Measurements from ENCODE around the gene CNTN4. TPM values are rescaled to one million over a fixed set of nuclear protein-coding genes. Genes with fewer than 3 reads are reported as not detected.

CNTN4 gene
- total RNA-seq, 1 donor from 2014 or later: 1.6 TPM

DNA sequence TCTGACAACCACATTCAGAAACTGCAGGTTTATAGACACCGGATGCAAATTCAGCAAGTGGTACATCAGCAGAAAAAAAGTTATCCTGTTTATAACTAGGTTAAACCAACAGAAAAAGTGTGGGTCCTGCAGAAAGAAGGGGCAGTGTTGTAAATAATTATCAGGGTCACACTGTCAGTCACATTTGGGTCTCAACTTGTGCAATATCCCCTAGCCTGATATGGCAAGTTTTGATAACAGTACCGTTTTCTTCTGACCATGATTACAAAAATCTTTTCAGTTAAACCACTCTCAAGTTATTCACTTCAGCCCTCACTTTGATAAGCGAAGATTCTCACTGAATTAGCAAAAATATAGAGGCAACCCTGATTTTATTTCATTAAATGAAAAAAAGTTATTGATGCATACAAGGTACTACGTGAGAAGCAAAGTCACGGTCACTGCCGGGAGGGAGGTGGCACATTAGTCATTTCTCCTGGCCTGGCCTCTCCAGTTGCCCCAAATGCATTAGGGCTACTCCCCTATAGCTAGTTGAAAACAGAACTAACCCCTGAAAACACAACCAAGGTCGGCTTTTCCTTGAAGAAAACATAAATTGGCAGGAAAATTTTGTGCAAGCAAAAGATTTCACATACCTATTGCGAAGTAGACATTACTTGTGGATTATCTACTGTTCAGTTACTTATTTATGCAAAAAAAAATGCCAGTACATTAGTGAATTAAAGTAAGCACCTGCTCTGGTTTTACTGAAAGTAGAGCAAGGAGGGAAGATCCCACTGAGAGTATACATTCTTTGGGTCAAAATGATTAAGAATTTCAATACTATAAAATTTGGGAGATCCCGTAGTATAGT lies 982.9 kb downstream of the CNTN4 start:
- TF ChIP-seq, protein P1, sequence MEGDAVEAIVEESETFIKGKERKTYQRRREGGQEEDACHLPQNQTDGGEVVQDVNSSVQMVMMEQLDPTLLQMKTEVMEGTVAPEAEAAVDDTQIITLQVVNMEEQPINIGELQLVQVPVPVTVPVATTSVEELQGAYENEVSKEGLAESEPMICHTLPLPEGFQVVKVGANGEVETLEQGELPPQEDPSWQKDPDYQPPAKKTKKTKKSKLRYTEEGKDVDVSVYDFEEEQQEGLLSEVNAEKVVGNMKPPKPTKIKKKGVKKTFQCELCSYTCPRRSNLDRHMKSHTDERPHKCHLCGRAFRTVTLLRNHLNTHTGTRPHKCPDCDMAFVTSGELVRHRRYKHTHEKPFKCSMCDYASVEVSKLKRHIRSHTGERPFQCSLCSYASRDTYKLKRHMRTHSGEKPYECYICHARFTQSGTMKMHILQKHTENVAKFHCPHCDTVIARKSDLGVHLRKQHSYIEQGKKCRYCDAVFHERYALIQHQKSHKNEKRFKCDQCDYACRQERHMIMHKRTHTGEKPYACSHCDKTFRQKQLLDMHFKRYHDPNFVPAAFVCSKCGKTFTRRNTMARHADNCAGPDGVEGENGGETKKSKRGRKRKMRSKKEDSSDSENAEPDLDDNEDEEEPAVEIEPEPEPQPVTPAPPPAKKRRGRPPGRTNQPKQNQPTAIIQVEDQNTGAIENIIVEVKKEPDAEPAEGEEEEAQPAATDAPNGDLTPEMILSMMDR (conservative IDR thresholded peaks at IDR 0.05; ENCODE audit: low read depth, low read length): no peak
- H3K4me3 ChIP-seq (ENCODE audit: low read depth, low read length): no peak overlapping the region
- no peak for DNase-seq (ENCODE audit: low read depth)

- no peak overlapping the region for H3K4me3 ChIP-seq (ENCODE audit: low read depth, low read length)
- TF ChIP-seq, protein P1 (conservative IDR thresholded peaks at IDR 0.05; ENCODE audit: low read depth, low read length): no peak
- no peak for DNase-seq (ENCODE audit: low read depth)
These were observed 983.7 kb downstream of the CNTN4 start for GRCh38 chr3:3082234-3082924.

- TF ChIP-seq, protein P1 (conservative IDR thresholded peaks at IDR 0.05; ENCODE audit: low read depth, low read length): no peak
- H3K4me3 ChIP-seq (ENCODE audit: low read depth, low read length): no peak overlapping the region
- no peak for DNase-seq (ENCODE audit: low read depth)
These were observed 986.2 kb downstream of the CNTN4 start for GRCh38 chr3:3084890-3085289.

DNA sequence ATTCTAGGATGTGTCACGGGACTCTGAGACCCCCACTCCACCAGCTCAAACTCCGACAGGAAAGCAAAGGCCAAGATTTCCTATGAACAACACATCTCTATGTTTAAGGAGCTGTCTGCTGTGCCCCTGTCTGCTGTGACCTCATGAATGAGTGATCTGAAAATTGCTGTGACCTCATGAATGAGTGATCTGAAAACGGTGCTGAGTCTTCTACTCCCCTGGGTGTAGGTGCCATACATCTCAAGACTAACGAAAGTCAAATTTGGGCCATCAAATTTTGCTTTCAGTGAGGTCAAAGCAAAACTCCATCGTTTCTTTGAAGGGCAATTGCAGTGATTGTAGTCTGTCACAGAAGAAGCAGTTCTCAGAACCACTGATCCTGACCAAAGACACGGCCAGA lies 987.1 kb downstream of the CNTN4 start:
- DNase-seq (ENCODE audit: low read depth): no peak
- TF ChIP-seq, protein P1 (conservative IDR thresholded peaks at IDR 0.05; ENCODE audit: low read depth, low read length): no peak
- H3K4me3 ChIP-seq (ENCODE audit: low read depth, low read length): no peak overlapping the region

- DNase-seq (ENCODE audit: low read depth): no peak
- no peak overlapping the region for H3K4me3 ChIP-seq (ENCODE audit: low read depth, low read length)
- TF ChIP-seq, protein P1 (conservative IDR thresholded peaks at IDR 0.05; ENCODE audit: low read depth, low read length): no peak
These were observed 987.6 kb downstream of the CNTN4 start for GRCh38 chr3:3086239-3086638.

DNA sequence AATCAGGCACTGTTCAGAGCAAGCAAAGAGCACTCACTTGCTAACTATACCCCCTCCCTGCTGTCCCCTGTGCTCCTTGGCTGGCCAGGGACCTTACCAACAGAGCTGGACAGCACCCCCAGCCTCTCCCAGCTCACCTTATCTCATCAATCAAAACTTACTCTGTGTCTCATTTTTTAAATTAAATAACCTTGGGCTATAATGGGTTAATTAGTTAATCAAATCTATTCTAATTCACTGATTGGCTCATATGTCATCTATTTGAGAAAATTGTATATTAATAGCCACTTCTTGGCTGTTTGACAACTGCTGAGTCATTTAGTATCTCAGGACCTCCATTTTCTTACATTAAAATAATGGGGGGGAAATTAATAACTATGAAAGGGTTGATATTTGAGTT lies 988.6 kb downstream of the CNTN4 start:
- TF ChIP-seq, protein P1 (conservative IDR thresholded peaks at IDR 0.05; ENCODE audit: low read depth, low read length): no peak
- DNase-seq (ENCODE audit: low read depth): no peak
- no peak overlapping the region for H3K4me3 ChIP-seq (ENCODE audit: low read depth, low read length)

All from epithelial cell of proximal tubule (primary cell).